ENCODE data around the gene TGFBR3. TPM values are rescaled to one million over a fixed set of nuclear protein-coding genes. Genes with fewer than 3 reads are reported as not detected.

Gene TGFBR3
- total RNA-seq, 2 donors from 2014 or later = 60.8 to 62.4 TPM

GRCh38 chr1:91712981-91713841 is 172.7 kb downstream of the TGFBR3 start:
- H3K4me3 ChIP-seq = peak overlapping the region; percentile 3
- H3K36me3 ChIP-seq = peaks cover 4% of the 10 kb centered on the region
- ATAC-seq (ENCODE audit: insufficient number of reproducible peaks, low FRiP score, low read depth) = peak; percentile 22
- TF ChIP-seq CTCF (IDR thresholded peaks at IDR 0.05) = no peak
- H3K27ac ChIP-seq = peak overlapping the region; percentile 44 to 61
- no peaks in the 10 kb centered on the region for H3K9me3 ChIP-seq
- H3K27me3 ChIP-seq (replicated peaks; ENCODE audit: insufficient read depth) = no peaks in the 10 kb centered on the region
- H3K4me1 ChIP-seq (ENCODE audit: control insufficient read depth in 1 of 2, low read depth in 2 of 2) = peaks cover 14 to 15% of the 10 kb centered on the region in 2 donors
- DNase-seq (ENCODE audit: low spot score) = no peak

DNA sequence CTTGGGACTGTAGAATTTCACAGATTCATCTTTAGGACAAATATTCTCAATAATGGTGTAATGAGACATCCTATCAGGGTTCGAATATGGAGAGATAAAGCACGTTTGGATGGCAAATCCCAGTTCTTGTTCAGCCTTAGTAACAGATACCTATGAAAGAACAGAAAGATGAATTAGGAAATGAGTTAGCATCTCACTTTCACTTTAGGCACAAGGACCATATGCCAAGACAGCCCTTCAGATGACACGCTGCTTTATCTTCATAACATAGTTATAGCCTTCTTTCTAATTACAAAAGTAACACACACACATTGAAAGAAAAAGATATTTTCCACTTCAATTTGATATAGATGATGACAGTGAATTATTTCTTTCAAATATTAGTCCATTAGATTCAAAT is 173.6 kb downstream of the TGFBR3 start:
- ATAC-seq (ENCODE audit: insufficient number of reproducible peaks, low FRiP score, low read depth) = no peak
- Histone ChIP-seq H3K36me3 (peaks cover 4% of the 10 kb centered on the region), H3K27me3 (replicated peaks; ENCODE audit: insufficient read depth) (no peaks in the 10 kb centered on the region), H3K4me1 (ENCODE audit: control insufficient read depth in 1 of 2, low read depth in 2 of 2) (peaks cover 14 to 15% of the 10 kb centered on the region in 2 donors), H3K9me3 (no peaks in the 10 kb centered on the region), H3K4me3 (no peak overlapping the region), H3K27ac (peak overlapping the region; percentile 44 to 61)
- TF ChIP-seq CTCF (IDR thresholded peaks at IDR 0.05) = no peak
- DNase-seq (ENCODE audit: low spot score) = no peak

- H3K27ac ChIP-seq = no peak overlapping the region
- ATAC-seq (ENCODE audit: insufficient number of reproducible peaks, low FRiP score, low read depth) (no peak), DNase-seq (ENCODE audit: low spot score) (no peak)
- no peaks in the 10 kb centered on the region for H3K9me3 ChIP-seq
- H3K27me3 ChIP-seq (replicated peaks; ENCODE audit: insufficient read depth) = no peaks in the 10 kb centered on the region
- peaks cover 14 to 15% of the 10 kb centered on the region in 2 donors for H3K4me1 ChIP-seq (ENCODE audit: control insufficient read depth in 1 of 2, low read depth in 2 of 2)
- no peak overlapping the region for H3K4me3 ChIP-seq
- TF ChIP-seq CTCF (IDR thresholded peaks at IDR 0.05) = no peak
- H3K36me3 ChIP-seq = peaks cover 4% of the 10 kb centered on the region
Measured at GRCh38 chr1:91711504-91712247, 174.3 kb downstream of the TGFBR3 start.

DNA sequence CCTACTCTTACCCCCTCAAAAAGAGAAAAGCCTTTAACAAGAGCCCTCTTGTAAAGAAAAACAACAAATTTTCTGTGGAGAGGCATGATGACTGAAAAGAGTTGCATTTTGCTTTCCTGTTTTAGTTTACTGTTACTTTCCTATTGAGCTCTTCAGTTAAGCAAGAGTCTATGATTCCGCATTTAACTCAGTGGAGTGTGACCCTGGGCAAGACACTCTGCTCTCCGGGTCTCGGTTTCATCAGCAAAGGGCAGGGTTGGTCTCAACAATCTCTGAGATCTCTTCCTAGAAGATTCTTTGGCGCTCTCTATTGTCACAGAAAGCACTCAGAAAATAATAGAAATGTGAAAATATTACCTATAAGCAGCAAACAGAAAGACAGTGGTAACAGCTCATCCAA is 175.7 kb downstream of the TGFBR3 start:
- Histone ChIP-seq H3K27ac (no peak overlapping the region), H3K36me3 (no peaks in the 10 kb centered on the region), H3K4me1 (ENCODE audit: control insufficient read depth in 1 of 2, low read depth in 2 of 2) (peaks cover 14 to 15% of the 10 kb centered on the region in 2 donors)

More for the DNA sequence above, 175.7 kb downstream of the TGFBR3 start:
- DNase-seq (ENCODE audit: low spot score) = no peak
- TF ChIP-seq CTCF (IDR thresholded peaks at IDR 0.05) = no peak
- Histone ChIP-seq H3K27me3 (replicated peaks; ENCODE audit: insufficient read depth) (no peaks in the 10 kb centered on the region), H3K4me3 (no peak overlapping the region), H3K9me3 (no peaks in the 10 kb centered on the region)
- ATAC-seq (ENCODE audit: insufficient number of reproducible peaks, low FRiP score, low read depth) = no peak
